Spleen (tissue), 11 donors: ENCODE measurements around the gene TBCD. TPM values are rescaled to one million over a fixed set of nuclear protein-coding genes. Genes with fewer than 3 reads are reported as not detected.
A peak's percentile ranks its signal among the peaks of the same experiment; 100 is the strongest.

Experiments used
- DNase-seq: peaks from one replicate; pipeline ENCODE4 v3.0.0-alpha.2; 2020
- H3K27ac ChIP-seq, 8 donors: fragments of 200-600 bp; sonication (generic) in 7 of 8; 1 replicate in 4 of 8; 2 replicates in 4 of 8; pipeline versions ENCODE4 v1.5.0 to v1.8.0; 2016 to 2021; ENCODE audit warnings: inconsistent platforms in 4 of 8, mild to moderate bottlenecking in 4 of 8, moderate library complexity in 1 of 8
- H3K27me3 ChIP-seq, 7 donors: fragments of 200-600 bp; sonication (generic) in 6 of 7; replicated peaks in 1 of 7; 1 replicate in 4 of 7; 2 replicates in 3 of 7; pipeline versions ENCODE4 v1.5.0 to v1.8.0; 2016 to 2021; ENCODE audit warnings: inconsistent platforms in 3 of 7, mild to moderate bottlenecking in 1 of 7
- H3K36me3 ChIP-seq, 6 donors: fragments of 200-600 bp; sonication (generic) in 5 of 6; 1 replicate in 4 of 6; 2 replicates in 2 of 6; pipeline versions ENCODE4 v1.5.0 to v1.8.0; 2016 to 2021; ENCODE audit warnings: inconsistent platforms in 2 of 6
- H3K4me1 ChIP-seq, 6 donors: fragments of 200-600 bp; sonication (generic) in 5 of 6; 1 replicate in 3 of 6; 2 replicates in 3 of 6; pipeline versions ENCODE4 v1.5.0 to v1.8.0; 2016 to 2021; ENCODE audit warnings: inconsistent platforms in 3 of 6
- H3K4me3 ChIP-seq, 8 donors: fragments of 200-600 bp; sonication (generic) in 7 of 8; 1 replicate in 4 of 8; 2 replicates in 4 of 8; pipeline versions ENCODE4 v1.5.0 to v1.8.0; 2016 to 2021; ENCODE audit warnings: inconsistent platforms in 4 of 8, mild to moderate bottlenecking in 4 of 8, moderate library complexity in 2 of 8
- H3K9me3 ChIP-seq, 8 donors: fragments of 200-600 bp; sonication (generic) in 7 of 8; 1 replicate in 4 of 8; 2 replicates in 4 of 8; pipeline versions ENCODE4 v1.5.0 to v1.8.0; 2016 to 2021; ENCODE audit warnings: inconsistent platforms in 4 of 8
- POLR2A ChIP-seq, 3 donors: fragments of 450-650 bp; IDR thresholded peaks; one replicate each; pipeline ENCODE4 v1.5.1; 2017; ENCODE audit warnings: antibody characterized with exemption in 3 of 3, mild to moderate bottlenecking in 1 of 3
- POLR2AphosphoS5 ChIP-seq, 3 donors: sonication (generic); formaldehyde crosslinking; IDR thresholded peaks; one replicate each; pipeline ENCODE4 v1.5.1; 2017; ENCODE audit warnings: antibody characterized with exemption in 3 of 3
- WGBS, 5 donors: extraction: QIAGEN DNeasy Blood & Tissue Kit in 3 of 5; methylation state at CpG; one replicate each; pipeline versions ENCODE4 v1.1.5 to v1.1.7; 2013 to 2018; 5-methylcytosine and 5-hydroxymethylcytosine counted together
- intact Hi-C: fragments of 100-400 bp; cut with DNase I; formaldehyde crosslinking; loops from one replicate; pipeline ENCODE4 v1.15.0; 2023; ENCODE audit warnings: low total_unique reads
- polyA plus RNA-seq, 3 donors: library from polyadenylated mRNA; stranded (reverse); fragments of 200-250 nt; gene quantifications; one replicate each; pipeline ENCODE4 v1.2.1, GENCODE V29; 2013
- total RNA-seq, 7 donors: library from RNA; depleted of rRNA in 3 of 7; stranded (reverse); fragments of >200 nt in 3 of 7; fragmentation: NEBNext Ultra II Directional in 4 of 7; extraction: Animal tissue kit (Norgen Biotek cat#: 25700) in 4 of 7; gene quantifications; one replicate each; pipeline versions ENCODE4 v1.1.0 to v1.2.1, GENCODE V29; 2016 to 2021
- TF ChIP-seq, protein P1 (sequence below), 11 experiments: fragments of 200-600 bp in 7 of 11; fragments of 450-650 bp in 4 of 11; sonication (generic) in 4 of 11; IDR thresholded peaks in 8 of 11; conservative IDR thresholded peaks in 3 of 11; 1 replicate in 7 of 11; 2 replicates in 4 of 11; pipeline versions ENCODE4 v1.4.0 to v1.8.0; 2016 to 2021; ENCODE audit warnings: antibody characterized with exemption in 11 of 11, inconsistent platforms in 4 of 11, mild to moderate bottlenecking in 1 of 11
- donor health status: healthy with polysubstance abuse.
- donor health status: DM: no; HTN: no; CAD: no; lungs with moderate emphysema.
- donor health status: DM: no; HTN: no; CAD: no.
- donor health status: Bipolar disorder and iron deficiency.
- donor health status: healthy.
- donor health status: DM: no; HTN: no; CAD: no.
- donor health status: DM: yes; HTN: yes; CAD: no.

TBCD gene
- total and polyA plus RNA-seq, 10 donors = 55.6 to 207 (median 108) TPM

DNA sequence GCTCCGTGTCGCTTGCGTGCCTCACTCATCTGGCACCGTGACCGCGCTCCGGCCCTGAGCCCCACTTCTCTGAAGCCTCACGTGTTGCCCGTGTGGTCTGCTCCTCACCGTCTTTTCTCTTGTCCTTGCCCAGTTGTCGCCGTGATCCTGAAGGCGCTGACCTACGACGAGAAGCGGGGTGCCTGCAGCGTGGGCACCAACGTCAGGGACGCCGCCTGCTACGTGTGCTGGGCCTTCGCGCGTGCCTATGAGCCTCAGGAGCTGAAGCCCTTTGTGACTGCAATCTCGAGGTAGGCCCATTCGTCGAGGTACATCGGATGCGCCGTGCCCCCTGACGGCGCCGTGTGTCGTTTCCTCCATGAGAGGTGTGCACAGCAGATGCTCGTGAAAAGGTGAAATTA is 118.2 kb downstream of the TBCD start:
- Histone ChIP-seq H3K27me3 (no peaks in the 10 kb centered on the region), H3K4me3 (no peak overlapping the region), H3K9me3 (no peaks in the 10 kb centered on the region), H3K27ac (no peak overlapping the region), H3K4me1 (peaks cover 14 to 91% (median 60%) of the 10 kb centered on the region in 6 donors), H3K36me3 (peaks cover 0 to 60% (median 26%) of the 10 kb centered on the region in 6 donors)
- DNase-seq = peak; percentile 62
- intact Hi-C loops = no loop called here
- WGBS, 5 donors = 91 to 95% (median 94%) methylated on average over 35 of the region's 35 CpGs
- no peak for TF ChIP-seq POLR2A (IDR thresholded peaks at IDR 0.05)
- TF ChIP-seq, protein P1, sequence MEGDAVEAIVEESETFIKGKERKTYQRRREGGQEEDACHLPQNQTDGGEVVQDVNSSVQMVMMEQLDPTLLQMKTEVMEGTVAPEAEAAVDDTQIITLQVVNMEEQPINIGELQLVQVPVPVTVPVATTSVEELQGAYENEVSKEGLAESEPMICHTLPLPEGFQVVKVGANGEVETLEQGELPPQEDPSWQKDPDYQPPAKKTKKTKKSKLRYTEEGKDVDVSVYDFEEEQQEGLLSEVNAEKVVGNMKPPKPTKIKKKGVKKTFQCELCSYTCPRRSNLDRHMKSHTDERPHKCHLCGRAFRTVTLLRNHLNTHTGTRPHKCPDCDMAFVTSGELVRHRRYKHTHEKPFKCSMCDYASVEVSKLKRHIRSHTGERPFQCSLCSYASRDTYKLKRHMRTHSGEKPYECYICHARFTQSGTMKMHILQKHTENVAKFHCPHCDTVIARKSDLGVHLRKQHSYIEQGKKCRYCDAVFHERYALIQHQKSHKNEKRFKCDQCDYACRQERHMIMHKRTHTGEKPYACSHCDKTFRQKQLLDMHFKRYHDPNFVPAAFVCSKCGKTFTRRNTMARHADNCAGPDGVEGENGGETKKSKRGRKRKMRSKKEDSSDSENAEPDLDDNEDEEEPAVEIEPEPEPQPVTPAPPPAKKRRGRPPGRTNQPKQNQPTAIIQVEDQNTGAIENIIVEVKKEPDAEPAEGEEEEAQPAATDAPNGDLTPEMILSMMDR (IDR thresholded peaks at IDR 0.05 in 8 of 11, conservative IDR thresholded peaks at IDR 0.05 in 3 of 11) = no peak
- peak in 1 of 3 donors; percentile 9 for TF ChIP-seq POLR2AphosphoS5 (IDR thresholded peaks at IDR 0.05)

DNA sequence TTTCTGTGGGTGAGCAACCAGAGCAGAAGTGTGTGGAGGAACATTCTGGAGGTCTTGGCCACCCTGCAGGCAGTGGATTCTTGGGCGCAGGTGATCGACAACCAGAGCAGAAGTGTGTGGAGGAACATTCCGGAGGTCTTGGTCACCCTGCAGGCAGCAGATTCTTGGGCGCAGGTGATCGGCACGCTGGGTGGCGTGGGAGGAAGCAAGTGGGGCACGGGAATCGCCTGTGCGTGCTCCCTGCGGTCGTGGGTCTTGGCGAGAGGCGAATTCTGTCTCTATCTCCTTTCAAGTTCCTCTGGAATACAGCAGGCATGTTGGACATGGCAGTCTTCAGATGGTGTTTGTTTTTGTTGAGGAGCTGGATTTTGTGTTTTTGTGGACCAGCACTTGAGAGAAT is 118.7 kb downstream of the TBCD start:
- Histone ChIP-seq H3K27me3 (no peaks in the 10 kb centered on the region), H3K4me3 (peak overlapping the region in 1 of 8 donors; percentile 41), H3K4me1 (peaks cover 9 to 91% (median 58%) of the 10 kb centered on the region in 6 donors), H3K27ac (peak overlapping the region in 5 of 8 donors; percentile 39 to 83 (median 77)), H3K9me3 (no peaks in the 10 kb centered on the region), H3K36me3 (peaks cover 0 to 63% (median 26%) of the 10 kb centered on the region in 6 donors)
- intact Hi-C loops = no loop called here
- WGBS, 5 donors = 90 to 98% (median 95%) methylated on average over 14 of the region's 14 CpGs
- peak; percentile 73 for DNase-seq
- TF ChIP-seq POLR2AphosphoS5 (IDR thresholded peaks at IDR 0.05) (no peak), POLR2A (IDR thresholded peaks at IDR 0.05) (no peak)
- TF ChIP-seq, protein P1 (IDR thresholded peaks at IDR 0.05 in 8 of 11, conservative IDR thresholded peaks at IDR 0.05 in 3 of 11) = no peak

DNA sequence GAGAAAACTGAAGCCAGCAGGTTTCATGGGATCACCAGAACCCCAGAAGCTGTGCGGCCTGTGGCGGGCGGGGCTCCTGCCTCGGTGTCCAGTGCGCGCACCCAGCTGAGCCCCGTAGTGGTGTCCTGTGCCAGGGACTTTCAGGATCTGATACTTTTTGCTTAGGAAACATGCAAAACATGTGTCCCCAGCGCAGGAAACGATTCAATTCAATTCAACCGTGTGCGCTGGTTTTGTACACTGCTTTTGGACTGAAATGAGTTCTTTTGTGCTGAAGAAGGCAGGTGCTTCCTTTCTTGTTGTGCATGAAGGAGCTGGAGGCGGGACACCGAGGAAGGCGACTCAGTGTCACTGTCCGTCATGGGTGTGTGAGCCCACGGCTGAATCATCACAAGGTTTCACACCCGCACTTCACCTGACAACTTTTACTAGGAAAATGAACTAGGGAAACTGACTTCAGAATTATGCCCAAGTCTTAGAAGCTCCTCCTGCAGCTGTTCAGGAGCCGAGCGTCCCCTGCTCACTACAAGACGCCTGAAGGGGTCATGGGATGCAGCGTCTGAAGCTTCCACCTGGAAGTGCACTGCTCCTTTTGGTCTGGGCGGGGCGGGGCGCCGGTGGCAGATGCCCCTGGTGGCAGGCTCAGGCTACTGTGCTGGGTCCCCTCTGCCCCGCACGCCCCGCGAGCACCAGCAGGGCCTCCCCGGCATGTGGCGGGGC is 119.4 kb downstream of the TBCD start:
- H3K27ac ChIP-seq = peak overlapping the region in 6 of 8 donors; percentile 39 to 83 (median 70)
- H3K27me3 ChIP-seq = no peaks in the 10 kb centered on the region
- H3K4me1 ChIP-seq = peaks cover 3 to 91% (median 55%) of the 10 kb centered on the region in 6 donors
- 60 to 75% (median 66%) methylated on average over 30 to 31 of the region's 31 CpGs for WGBS, 5 donors
- peaks cover 0 to 65% (median 26%) of the 10 kb centered on the region in 6 donors for H3K36me3 ChIP-seq
- intact Hi-C loops = no loop called here
- H3K9me3 ChIP-seq = no peaks in the 10 kb centered on the region
- H3K4me3 ChIP-seq = peak overlapping the region in 1 of 8 donors; percentile 41
- peak; percentile 89 for DNase-seq
- peak; percentile 61 to 86 (median 74) for TF ChIP-seq POLR2AphosphoS5 (IDR thresholded peaks at IDR 0.05)
- no peak for TF ChIP-seq POLR2A (IDR thresholded peaks at IDR 0.05)
- TF ChIP-seq, protein P1 (IDR thresholded peaks at IDR 0.05 in 8 of 11, conservative IDR thresholded peaks at IDR 0.05 in 3 of 11) = peak in 8 of 11 experiments; percentile 15 to 38 (median 28)
